ENCODE results near the gene RPA3. TPM values are rescaled to one million over a fixed set of nuclear protein-coding genes. Genes with fewer than 3 reads are reported as not detected.

RPA3 gene
- total RNA-seq, 1 experiment from 2014 or later: 87.5 TPM

- TF ChIP-seq POLR2A (IDR thresholded peaks at IDR 0.05; ENCODE audit: borderline replicate concordance, extremely low read depth, insufficient read depth, insufficient read length) (no peak), SIN3A (IDR thresholded peaks at IDR 0.05; ENCODE audit: low read depth) (no peak)
These were observed 11.2 kb downstream of the RPA3 start (continued) for GRCh38 chr7:7707246-7707645.

GRCh38 chr7:7706556-7707172 is 11.7 kb downstream of the RPA3 start:
- Histone ChIP-seq H3K79me2 (ENCODE audit: insufficient read depth, low read length) (no peaks in the 10 kb centered on the region), H3K9me3 (ENCODE audit: control insufficient read depth in 1 of 2, insufficient read depth in 1 of 2, low read depth in 1 of 2, low read length in 2 of 2) (no peaks in the 10 kb centered on the region), H2AFZ (ENCODE audit: low read depth, low read length, poor library complexity, severe bottlenecking) (no peak overlapping the region), H3K4me1 (ENCODE audit: control insufficient read depth in 1 of 2, insufficient read depth in 2 of 2, low read length in 2 of 2) (no peaks in the 10 kb centered on the region), H4K20me1 (ENCODE audit: insufficient read depth) (no peaks in the 10 kb centered on the region), H3K4me3 (replicated peaks in 1 of 2; ENCODE audit: low read depth in 1 of 2, low read length in 2 of 2) (no peak overlapping the region), H3K9me2 (ENCODE audit: insufficient read depth) (no peaks in the 10 kb centered on the region), H3K9ac (ENCODE audit: low read length) (no peak overlapping the region), H3K36me3 (ENCODE audit: control insufficient read depth in 1 of 2, insufficient read depth in 2 of 2, low read length in 2 of 2) (no peaks in the 10 kb centered on the region), H3K27ac (ENCODE audit: low read depth, low read length) (no peak overlapping the region), H3K4me2 (ENCODE audit: low read length) (no peak overlapping the region), H3K27me3 (ENCODE audit: insufficient read depth, low read length) (no peaks in the 10 kb centered on the region)
- ChIA-PET CTCF (no interaction called here), POLR2A (no interaction called here), RAD21 (ENCODE audit: low non-redundant PET in 1 of 2, low total read pairs in 2 of 2, uncharacterized antibody in 2 of 2, unreplicated experiment in 2 of 2) (no interaction called here)
- intact Hi-C loops (cut with micrococcal nuclease): no loop called here
- DNase-seq (ENCODE audit: low read depth, low spot score) (no peak), ATAC-seq (no peak)
- TF ChIP-seq MAX (IDR thresholded peaks at IDR 0.05) (no peak), FOSL1 (IDR thresholded peaks at IDR 0.05; ENCODE audit: low read depth) (no peak), YY1 (IDR thresholded peaks at IDR 0.05; ENCODE audit: extremely low read depth, insufficient replicate concordance, low read depth, low read length) (no peak), CTCF (IDR thresholded peaks at IDR 0.05 in 2 of 3, conservative IDR thresholded peaks at IDR 0.05 in 1 of 3; ENCODE audit: borderline replicate concordance in 1 of 3, insufficient read depth in 1 of 3, low read depth in 2 of 3, low read length in 2 of 3) (no peak), TCF7L2 (IDR thresholded peaks at IDR 0.05; ENCODE audit: borderline replicate concordance, extremely low read depth, insufficient read depth, insufficient read length) (no peak)
- no TSS peak for BruUV-seq (replicated peaks)

Measured in HCT116 (cell line).